ENCODE measurements around the gene CNTN4. TPM values are rescaled to one million over a fixed set of nuclear protein-coding genes. Genes with fewer than 3 reads are reported as not detected.

The CNTN4 gene
- total RNA-seq, 1 experiment from 2014 or later, result 1.6 TPM

DNA sequence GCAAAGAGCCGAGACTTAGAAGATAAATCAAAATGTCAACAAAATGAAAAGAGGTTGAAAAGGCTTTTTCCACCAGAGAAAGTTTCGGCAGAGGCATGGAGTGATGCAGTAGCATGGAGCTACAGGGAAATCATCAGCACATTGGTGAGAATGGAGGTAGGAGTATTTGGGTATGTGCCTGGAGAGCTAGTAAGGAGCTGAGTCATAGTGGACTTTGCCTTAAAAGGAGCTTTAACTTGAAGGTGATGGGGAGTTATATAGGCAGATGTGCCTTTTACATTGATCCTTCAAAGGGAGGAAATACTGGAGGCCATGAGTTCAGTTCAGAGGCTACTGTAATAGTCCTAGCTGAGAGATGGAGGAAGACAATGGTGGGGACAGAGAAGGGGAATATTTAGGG lies 967.2 kb downstream of the CNTN4 start:
- Histone ChIP-seq H3K23ac (ENCODE audit: insufficient read length, low read depth, low read length) (no peak overlapping the region), H2AK5ac (ENCODE audit: insufficient read length, low read length) (no peak overlapping the region), H3K27me3 (ENCODE audit: insufficient read depth, low read length) (no peaks in the 10 kb centered on the region), H2BK12ac (ENCODE audit: insufficient read length, low read depth, low read length) (no peak overlapping the region), H3K9ac (ENCODE audit: extremely low read depth, insufficient read length, low read length) (no peak overlapping the region), H3K18ac (ENCODE audit: insufficient read length, low read depth, low read length) (no peak overlapping the region), H2BK20ac (ENCODE audit: low read depth, low read length, poor library complexity, severe bottlenecking) (no peak overlapping the region), H3K79me2 (ENCODE audit: insufficient read depth, low read length) (no peaks in the 10 kb centered on the region), H3T11ph (ENCODE audit: low read length) (no peak overlapping the region), H4K5ac (ENCODE audit: insufficient read length, low read depth, low read length) (no peak overlapping the region), H3K27ac (ENCODE audit: insufficient read length, low read depth, low read length) (no peak overlapping the region), H2AFZ (ENCODE audit: low read length) (no peak overlapping the region), H3K56ac (ENCODE audit: insufficient read length, low read depth, low read length) (no peak overlapping the region), H3K4me2 (ENCODE audit: insufficient read depth, insufficient read length, low read length) (no peak overlapping the region), H3K4ac (ENCODE audit: low read depth, low read length) (no peak overlapping the region), H3K79me1 (ENCODE audit: insufficient read depth, low read depth, low read length, poor library complexity, severe bottlenecking) (no peaks in the 10 kb centered on the region), H3K23me2 (ENCODE audit: insufficient read length, low read depth, low read length, poor library complexity, severe bottlenecking) (no peaks in the 10 kb centered on the region), H3K4me1 (ENCODE audit: insufficient read depth, low read length) (peaks cover 2% of the 10 kb centered on the region; the same call in 1 of the 2 replicates), H4K8ac (replicated peaks; ENCODE audit: insufficient read length, low read depth, low read length) (no peak overlapping the region), H2BK15ac (ENCODE audit: low read depth, low read length) (no peak overlapping the region), H4K20me1 (ENCODE audit: control insufficient read depth, insufficient read depth, insufficient read length) (no peaks in the 10 kb centered on the region), H2BK5ac (ENCODE audit: insufficient read length, low read length) (no peak overlapping the region), H3K9me3 (ENCODE audit: control insufficient read depth, low read depth, low read length) (no peaks in the 10 kb centered on the region), H4K91ac (ENCODE audit: insufficient read length, low read depth, low read length) (no peak overlapping the region), H2BK120ac (ENCODE audit: low read depth, low read length, poor library complexity, severe bottlenecking) (no peak overlapping the region), H3K14ac (ENCODE audit: insufficient read depth, low read length) (no peak overlapping the region)
- Mint-ChIP-seq H3K4me1 (peaks cover 17 to 21% of the 10 kb centered on the region in 2 experiments), H3K27me3 (ENCODE audit: low read depth) (no peaks in the 10 kb centered on the region; the same call in 1 of the 2 replicates), H3K9me3 (no peaks in the 10 kb centered on the region), H3K4me3 (no peak overlapping the region), H3K27ac (peak overlapping the region in 1 of 3 experiments; percentile 4; a peak in 1 of 7 replicates), H3K36me3 (ENCODE audit: insufficient read depth in 1 of 3, low read depth in 3 of 3) (no peaks in the 10 kb centered on the region)
- no peak for DNase-seq
- no peak for TF ChIP-seq CTCF (conservative IDR thresholded peaks at IDR 0.05)
- no CpG with 5 or more reads among the region's 2 CpGs for WGBS (ENCODE audit: extremely low coverage, insufficient read length, low lambda C conversion rate)

All from H9 (cell line).